KMS-11 (cell line): ENCODE data around the gene CALM3.

Experiments
- H2AFZ ChIP-seq: fragments of 200-600 bp; sonication (generic); 2 replicates; pipeline ENCODE4 v1.6.1; 2016; ENCODE audit warnings: antibody characterized with exemption, mixed run types, low read depth
- H3K27ac ChIP-seq: fragments of 200-600 bp; sonication (generic); 2 replicates; pipeline ENCODE4 v1.6.1; 2016; ENCODE audit warnings: mild to moderate bottlenecking, mixed run types
- H3K27me3 ChIP-seq: fragments of 200-600 bp; sonication (generic); 2 replicates; pipeline ENCODE4 v1.6.1; 2017; ENCODE audit warnings: mild to moderate bottlenecking, low read depth, mixed run types, moderate library complexity; ENCODE audit not compliant: insufficient read depth
- H3K36me3 ChIP-seq: fragments of 200-600 bp; sonication (generic); 2 replicates; pipeline ENCODE4 v1.6.1; 2017; ENCODE audit warnings: mild to moderate bottlenecking, mixed run types; ENCODE audit not compliant: insufficient read depth
- H3K4me1 ChIP-seq: fragments of 200-600 bp; sonication (generic); 2 replicates; pipeline ENCODE4 v1.6.1; 2016; ENCODE audit warnings: mild to moderate bottlenecking, low read depth, mixed run types; ENCODE audit not compliant: poor library complexity, severe bottlenecking
- H3K4me2 ChIP-seq: fragments of 200-600 bp; sonication (generic); 2 replicates; pipeline ENCODE4 v1.7.0; 2016; ENCODE audit warnings: mild to moderate bottlenecking, mixed run types
- H3K4me3 ChIP-seq: fragments of 200-600 bp; sonication (generic); IDR thresholded peaks from 2 replicates; pipeline ENCODE4 v1.6.1; 2017; ENCODE audit warnings: low read depth, low read length, mixed read lengths; ENCODE audit not compliant: insufficient read depth
- H3K79me2 ChIP-seq: fragments of 200-600 bp; sonication (generic); 2 replicates; pipeline ENCODE4 v1.6.1; 2016; ENCODE audit warnings: low read depth, mixed run types; ENCODE audit not compliant: insufficient read depth
- H3K9ac ChIP-seq: fragments of 200-600 bp; sonication (generic); 2 replicates; pipeline ENCODE4 v1.6.1; 2016; ENCODE audit warnings: mild to moderate bottlenecking, mixed run types
- H4K20me1 ChIP-seq: fragments of 200-600 bp; sonication (generic); 2 replicates; pipeline ENCODE4 v1.6.1; 2016; ENCODE audit warnings: mild to moderate bottlenecking, mixed run types; ENCODE audit not compliant: insufficient read depth
- CTCF ChIP-seq: fragments of 200-600 bp; sonication (generic); conservative IDR thresholded peaks from 2 replicates; pipeline ENCODE4 v1.6.1; 2017; ENCODE audit warnings: low read depth, mild to moderate bottlenecking, antibody characterized with exemption, low read length, moderate library complexity, mixed read lengths

Gene CALM3

GRCh38 chr19:46574533-46574932 is 26.6 kb upstream of the CALM3 start:
- no peak overlapping the region for H2AFZ ChIP-seq
- H3K4me2 ChIP-seq, result no peak overlapping the region
- no peak for TF ChIP-seq CTCF
- no peak overlapping the region for H3K27ac ChIP-seq
- no peak overlapping the region for H3K9ac ChIP-seq
- no peaks in the 10 kb centered on the region for H4K20me1 ChIP-seq
- no peaks in the 10 kb centered on the region for H3K36me3 ChIP-seq
- H3K27me3 ChIP-seq, result no peaks in the 10 kb centered on the region; the same call in 1 of the 2 replicates
- no peaks in the 10 kb centered on the region for H3K4me1 ChIP-seq
- H3K4me3 ChIP-seq, result no peak overlapping the region
- H3K79me2 ChIP-seq, result no peaks in the 10 kb centered on the region

GRCh38 chr19:46578450-46578849 is 22.7 kb upstream of the CALM3 start:
- TF ChIP-seq CTCF, result no peak
- no peak overlapping the region for H3K4me3 ChIP-seq
- H3K4me2 ChIP-seq, result no peak overlapping the region
- H3K27me3 ChIP-seq, result no peaks in the 10 kb centered on the region
- no peaks in the 10 kb centered on the region for H4K20me1 ChIP-seq
- no peaks in the 10 kb centered on the region for H3K79me2 ChIP-seq
- H3K36me3 ChIP-seq, result no peaks in the 10 kb centered on the region
- no peak overlapping the region for H3K9ac ChIP-seq
- H3K4me1 ChIP-seq, result no peaks in the 10 kb centered on the region
- no peak overlapping the region for H3K27ac ChIP-seq
- no peak overlapping the region for H2AFZ ChIP-seq

- peak; percentile 65 for TF ChIP-seq CTCF
- Histone ChIP-seq H3K4me1 (no peaks in the 10 kb centered on the region), H3K4me3 (no peak overlapping the region), H2AFZ (no peak overlapping the region), H3K4me2 (no peak overlapping the region), H3K36me3 (no peaks in the 10 kb centered on the region), H3K9ac (no peak overlapping the region), H3K79me2 (no peaks in the 10 kb centered on the region), H4K20me1 (no peaks in the 10 kb centered on the region), H3K27ac (no peak overlapping the region), H3K27me3 (no peaks in the 10 kb centered on the region)
Observed at GRCh38 chr19:46579361-46579879, 21.7 kb upstream of the CALM3 start.

- no peaks in the 10 kb centered on the region for H3K36me3 ChIP-seq
- no peaks in the 10 kb centered on the region for H3K4me1 ChIP-seq
- no peaks in the 10 kb centered on the region for H3K27me3 ChIP-seq
- no peak overlapping the region for H3K4me2 ChIP-seq
- H2AFZ ChIP-seq, result no peak overlapping the region
- TF ChIP-seq CTCF, result no peak
- no peak overlapping the region for H3K4me3 ChIP-seq
- H3K27ac ChIP-seq, result no peak overlapping the region
- no peak overlapping the region for H3K9ac ChIP-seq
- H4K20me1 ChIP-seq, result no peaks in the 10 kb centered on the region
- no peaks in the 10 kb centered on the region for H3K79me2 ChIP-seq
Observed at GRCh38 chr19:46580247-46580646, 20.9 kb upstream of the CALM3 start.

GRCh38 chr19:46585539-46585938 is 15.6 kb upstream of the CALM3 start:
- H3K4me2 ChIP-seq, result no peak overlapping the region
- H3K27me3 ChIP-seq, result no peaks in the 10 kb centered on the region
- TF ChIP-seq CTCF, result no peak
- H3K79me2 ChIP-seq, result no peaks in the 10 kb centered on the region
- no peaks in the 10 kb centered on the region for H3K36me3 ChIP-seq
- H2AFZ ChIP-seq, result no peak overlapping the region
- no peaks in the 10 kb centered on the region for H3K4me1 ChIP-seq
- no peak overlapping the region for H3K27ac ChIP-seq
- no peak overlapping the region for H3K9ac ChIP-seq
- no peaks in the 10 kb centered on the region; the same call in 1 of the 2 replicates for H4K20me1 ChIP-seq
- no peak overlapping the region for H3K4me3 ChIP-seq
